Immature natural killer cell (primary cell): ENCODE data around the gene EPB41L2. TPM values are rescaled to one million over a fixed set of nuclear protein-coding genes. Genes with fewer than 3 reads are reported as not detected.
"Not testable (repeated sequence)": the region's sequence is repeated elsewhere in the genome, so short reads cannot be mapped to it uniquely, and the experiment has no call there.

Experiments
- DNase-seq, 3 donors: peaks; one replicate each; pipeline ENCODE4 v3.0.0; 2022; ENCODE audit warnings: mixed read lengths in 1 of 3
- H3K27ac Mint-ChIP-seq, 6 donors: one replicate each; pipeline ENCODE4 v1.8.0; 2020; ENCODE audit warnings: mixed read lengths in 6 of 6, mild to moderate bottlenecking in 5 of 6, inconsistent platforms in 4 of 6, moderate library complexity in 3 of 6
- H3K27me3 Mint-ChIP-seq, 3 donors: one replicate each; pipeline ENCODE4 v1.8.0; 2020 to 2021; ENCODE audit warnings: low read depth in 3 of 3, mild to moderate bottlenecking in 3 of 3, mixed read lengths in 3 of 3, moderate library complexity in 3 of 3, inconsistent platforms in 1 of 3
- H3K36me3 Mint-ChIP-seq, 3 donors: one replicate each; pipeline ENCODE4 v1.8.0; 2020; ENCODE audit warnings: mixed read lengths in 3 of 3, inconsistent platforms in 2 of 3, mild to moderate bottlenecking in 2 of 3
- H3K4me1 Mint-ChIP-seq, 2 donors: one replicate each; pipeline ENCODE4 v1.8.0; 2020; ENCODE audit warnings: inconsistent platforms in 2 of 2, mild to moderate bottlenecking in 2 of 2, mixed read lengths in 2 of 2, moderate library complexity in 1 of 2
- H3K4me3 Mint-ChIP-seq, 5 donors: one replicate each; pipeline ENCODE4 v1.8.0; 2020; ENCODE audit warnings: mild to moderate bottlenecking in 5 of 5, mixed read lengths in 5 of 5, inconsistent platforms in 3 of 5, moderate library complexity in 3 of 5
- H3K9me3 Mint-ChIP-seq, 6 donors: one replicate each; pipeline ENCODE4 v1.8.0; 2020; ENCODE audit warnings: mild to moderate bottlenecking in 6 of 6, mixed read lengths in 6 of 6, inconsistent platforms in 4 of 6, moderate library complexity in 3 of 6
- polyA plus RNA-seq, 3 donors: library from polyadenylated mRNA; unstranded; fragments of 300-500 nt; fragmentation: Illumina TruSeq; gene quantifications; one replicate each; pipeline ENCODE4 v1.2.3, GENCODE V29; 2021

EPB41L2 gene
- polyA plus RNA-seq, 3 donors from 2014 or later, result 0.81 to 1.3 TPM; not detected in 1

DNA sequence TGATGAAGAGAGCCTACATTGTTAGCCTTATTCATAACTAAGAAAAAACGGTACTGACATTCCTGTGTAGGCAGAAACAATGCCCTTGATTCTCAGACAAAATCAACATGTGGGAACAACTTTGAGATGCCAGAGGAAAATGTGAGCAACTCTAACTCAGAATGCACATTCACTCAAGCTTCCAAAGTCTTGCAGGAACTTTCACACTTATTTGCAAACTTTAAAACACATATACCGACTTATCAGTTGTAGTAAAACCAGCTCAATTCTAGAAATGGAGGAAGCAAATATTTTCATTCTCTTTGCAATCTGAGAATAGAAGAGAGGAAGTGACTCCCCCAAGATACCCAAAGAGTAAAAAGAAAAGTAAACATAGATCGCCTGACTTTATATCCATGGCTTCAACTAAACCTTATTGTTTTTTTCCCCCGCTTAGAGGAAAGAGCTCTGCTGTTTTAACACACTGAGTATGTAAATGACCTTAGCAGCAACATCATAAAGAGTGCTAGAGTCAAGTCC is 117.6 kb downstream of the EPB41L2 start:
- Mint-ChIP-seq H3K9me3 (no peaks in the 10 kb centered on the region), H3K4me1 (no peaks in the 10 kb centered on the region), H3K27me3 (peaks cover 0 to 9% (median 6%) of the 10 kb centered on the region in 3 donors), H3K4me3 (no peak overlapping the region), H3K36me3 (no peaks in the 10 kb centered on the region), H3K27ac (no peak overlapping the region)
- no peak for DNase-seq

DNA sequence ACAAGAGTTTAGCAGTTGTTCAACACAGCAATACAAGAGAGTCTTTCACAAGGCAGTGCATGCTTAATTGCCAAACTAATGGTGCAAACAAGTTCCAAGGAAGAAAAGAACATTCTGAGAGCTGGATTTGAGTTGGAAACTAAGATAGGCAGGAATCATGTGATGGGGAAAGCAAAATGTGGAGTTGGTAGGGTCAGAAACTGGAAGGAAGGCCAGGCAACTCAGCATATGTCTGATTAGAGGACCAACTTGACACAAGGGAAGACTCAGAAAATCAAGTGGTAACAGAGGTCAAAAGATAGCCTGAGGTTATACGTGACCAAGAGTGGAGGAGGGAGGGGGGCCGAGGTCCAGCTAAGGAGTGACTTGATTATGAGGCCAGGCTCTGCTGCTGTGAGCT is 118.6 kb downstream of the EPB41L2 start:
- no peaks in the 10 kb centered on the region for H3K4me1 Mint-ChIP-seq
- H3K27me3 Mint-ChIP-seq, result peaks cover 0 to 10% (median 6%) of the 10 kb centered on the region in 3 donors
- no peaks in the 10 kb centered on the region for H3K9me3 Mint-ChIP-seq
- no peak for DNase-seq
- no peak overlapping the region for H3K4me3 Mint-ChIP-seq
- H3K27ac Mint-ChIP-seq, result no peak overlapping the region
- no peaks in the 10 kb centered on the region for H3K36me3 Mint-ChIP-seq

GRCh38 chr6:130943738-130944137 is 119.3 kb downstream of the EPB41L2 start:
- Mint-ChIP-seq H3K4me1 (no peaks in the 10 kb centered on the region), H3K27me3 (peaks cover 0 to 10% (median 6%) of the 10 kb centered on the region in 3 donors), H3K36me3 (no peaks in the 10 kb centered on the region), H3K27ac (no peak overlapping the region), H3K4me3 (no peak overlapping the region), H3K9me3 (no peaks in the 10 kb centered on the region)
- no peak for DNase-seq

DNA sequence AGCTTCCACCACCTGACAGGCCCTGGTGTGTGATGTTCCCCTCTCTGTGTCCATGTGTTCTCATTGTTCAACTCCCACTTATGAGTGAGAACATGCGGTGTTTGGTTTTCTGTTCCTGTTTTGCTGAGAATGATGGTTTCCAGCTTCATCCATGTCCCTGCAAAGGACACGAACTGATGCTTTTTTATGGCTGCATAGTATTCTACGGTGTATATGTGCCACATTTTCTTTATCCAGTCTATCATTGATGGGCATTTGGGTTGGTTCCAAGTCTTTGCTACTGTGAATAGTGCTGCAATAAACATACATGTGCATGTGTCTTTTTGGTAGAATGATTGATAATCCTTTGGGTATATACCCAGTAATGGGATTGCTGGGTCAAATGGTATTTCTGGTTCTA is 120.3 kb downstream of the EPB41L2 start:
- not testable (repeated sequence) for H3K9me3 Mint-ChIP-seq, DNase-seq, H3K4me1 Mint-ChIP-seq, H3K36me3 Mint-ChIP-seq, H3K4me3 Mint-ChIP-seq, H3K27ac Mint-ChIP-seq, H3K27me3 Mint-ChIP-seq

DNA sequence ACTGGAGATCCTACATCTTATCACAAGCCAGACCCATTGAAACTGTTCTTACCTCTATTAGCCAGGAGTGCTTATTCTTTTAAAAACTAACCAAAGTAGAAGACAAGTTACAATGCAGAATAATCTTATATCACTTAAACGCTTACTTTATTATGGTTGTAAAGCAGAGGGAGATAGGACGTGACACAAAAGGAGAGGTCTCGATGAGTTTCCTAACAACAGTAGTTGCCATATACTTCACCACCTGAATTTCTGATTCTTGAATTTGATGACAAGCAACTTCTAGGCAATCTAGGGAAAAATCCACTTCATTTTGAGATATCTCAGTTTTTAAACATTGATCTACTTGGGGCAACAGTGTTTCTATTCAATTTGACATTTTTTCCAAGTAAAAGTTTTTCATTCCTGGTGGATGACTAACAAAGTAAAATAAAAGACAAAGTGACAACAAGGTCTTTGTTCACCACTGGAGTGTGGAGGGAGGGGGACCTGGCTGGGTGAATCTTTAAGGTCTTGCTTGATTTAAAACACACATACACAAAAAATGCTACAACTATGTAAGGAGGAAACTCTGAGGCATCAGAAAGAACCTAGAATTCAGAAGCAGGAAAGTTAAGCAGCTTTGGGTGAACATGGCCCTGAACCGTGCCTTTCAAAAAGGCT is 125.0 kb downstream of the EPB41L2 start:
- Mint-ChIP-seq H3K4me3 (no peak overlapping the region), H3K27ac (no peak overlapping the region), H3K36me3 (no peaks in the 10 kb centered on the region), H3K4me1 (no peaks in the 10 kb centered on the region), H3K9me3 (no peaks in the 10 kb centered on the region), H3K27me3 (peaks cover 0 to 8% (median 3%) of the 10 kb centered on the region in 3 donors)
- DNase-seq, result no peak

GRCh38 chr6:130936933-130937332 is 126.1 kb downstream of the EPB41L2 start:
- H3K27me3 Mint-ChIP-seq, result peaks cover 0 to 5% (median 0%) of the 10 kb centered on the region in 3 donors
- H3K4me3 Mint-ChIP-seq, result no peak overlapping the region
- no peak overlapping the region for H3K27ac Mint-ChIP-seq
- H3K4me1 Mint-ChIP-seq, result no peaks in the 10 kb centered on the region
- no peaks in the 10 kb centered on the region for H3K36me3 Mint-ChIP-seq
- no peak for DNase-seq
- no peaks in the 10 kb centered on the region for H3K9me3 Mint-ChIP-seq

- no peak overlapping the region for H3K27ac Mint-ChIP-seq
- H3K9me3 Mint-ChIP-seq, result no peaks in the 10 kb centered on the region
- peaks cover 0 to 5% (median 0%) of the 10 kb centered on the region in 3 donors for H3K27me3 Mint-ChIP-seq
- DNase-seq, result no peak
- no peak overlapping the region for H3K4me3 Mint-ChIP-seq
- H3K36me3 Mint-ChIP-seq, result no peaks in the 10 kb centered on the region
- H3K4me1 Mint-ChIP-seq, result no peaks in the 10 kb centered on the region
Measured at GRCh38 chr6:130935978-130936377, 127.1 kb downstream of the EPB41L2 start.

- Mint-ChIP-seq H3K36me3 (no peaks in the 10 kb centered on the region), H3K4me1 (no peaks in the 10 kb centered on the region), H3K9me3 (peaks cover 0 to 2% (median 0%) of the 10 kb centered on the region in 6 donors), H3K27ac (no peak overlapping the region), H3K4me3 (no peak overlapping the region), H3K27me3 (peaks cover 0 to 2% (median 0%) of the 10 kb centered on the region in 3 donors)
- DNase-seq, result no peak
Measured at GRCh38 chr6:130934848-130935585, 128.0 kb downstream of the EPB41L2 start.

- no peaks in the 10 kb centered on the region for H3K4me1 Mint-ChIP-seq
- H3K4me3 Mint-ChIP-seq, result no peak overlapping the region
- peaks cover 0 to 2% (median 0%) of the 10 kb centered on the region in 6 donors for H3K9me3 Mint-ChIP-seq
- no peak overlapping the region for H3K27ac Mint-ChIP-seq
- no peaks in the 10 kb centered on the region for H3K36me3 Mint-ChIP-seq
- peaks cover 0 to 2% (median 0%) of the 10 kb centered on the region in 3 donors for H3K27me3 Mint-ChIP-seq
- no peak for DNase-seq
Measured at GRCh38 chr6:130933712-130934200, 129.3 kb downstream of the EPB41L2 start.

GRCh38 chr6:130932921-130933320 is 130.1 kb downstream of the EPB41L2 start:
- Mint-ChIP-seq H3K4me1 (no peaks in the 10 kb centered on the region), H3K4me3 (no peak overlapping the region), H3K36me3 (no peaks in the 10 kb centered on the region), H3K9me3 (peaks cover 0 to 2% (median 0%) of the 10 kb centered on the region in 6 donors), H3K27ac (no peak overlapping the region), H3K27me3 (peaks cover 0 to 2% (median 0%) of the 10 kb centered on the region in 3 donors)
- no peak for DNase-seq

DNA sequence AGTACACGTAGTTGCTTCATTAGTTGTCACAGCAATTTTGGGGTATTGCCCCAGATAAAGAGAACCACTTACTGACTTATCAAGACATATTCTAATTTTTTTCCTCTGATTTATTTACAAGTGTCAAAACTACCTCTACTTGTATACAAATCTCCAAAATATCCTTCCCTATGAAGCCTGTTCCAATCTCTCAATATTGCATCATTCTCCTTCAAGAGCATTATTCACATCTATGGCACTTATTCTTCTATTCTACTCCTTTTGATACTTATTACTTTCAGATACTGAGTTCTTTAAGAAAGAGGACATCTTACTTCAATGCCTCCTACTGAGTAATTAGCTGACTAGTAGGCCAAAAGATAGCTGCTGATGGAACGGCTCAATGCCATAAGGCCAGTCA is 130.6 kb downstream of the EPB41L2 start:
- H3K27me3 Mint-ChIP-seq, result peaks cover 0 to 2% (median 0%) of the 10 kb centered on the region in 3 donors
- H3K4me1 Mint-ChIP-seq, result no peaks in the 10 kb centered on the region
- DNase-seq, result no peak
- H3K4me3 Mint-ChIP-seq, result no peak overlapping the region
- peaks cover 0 to 2% (median 0%) of the 10 kb centered on the region in 6 donors for H3K9me3 Mint-ChIP-seq
- H3K27ac Mint-ChIP-seq, result no peak overlapping the region
- no peaks in the 10 kb centered on the region for H3K36me3 Mint-ChIP-seq

GRCh38 chr6:130931683-130932082 is 131.4 kb downstream of the EPB41L2 start:
- H3K27ac Mint-ChIP-seq, result no peak overlapping the region
- no peaks in the 10 kb centered on the region for H3K4me1 Mint-ChIP-seq
- no peaks in the 10 kb centered on the region for H3K36me3 Mint-ChIP-seq
- no peaks in the 10 kb centered on the region for H3K27me3 Mint-ChIP-seq
- peaks cover 0 to 2% (median 0%) of the 10 kb centered on the region in 6 donors for H3K9me3 Mint-ChIP-seq
- no peak for DNase-seq
- no peak overlapping the region for H3K4me3 Mint-ChIP-seq

DNA sequence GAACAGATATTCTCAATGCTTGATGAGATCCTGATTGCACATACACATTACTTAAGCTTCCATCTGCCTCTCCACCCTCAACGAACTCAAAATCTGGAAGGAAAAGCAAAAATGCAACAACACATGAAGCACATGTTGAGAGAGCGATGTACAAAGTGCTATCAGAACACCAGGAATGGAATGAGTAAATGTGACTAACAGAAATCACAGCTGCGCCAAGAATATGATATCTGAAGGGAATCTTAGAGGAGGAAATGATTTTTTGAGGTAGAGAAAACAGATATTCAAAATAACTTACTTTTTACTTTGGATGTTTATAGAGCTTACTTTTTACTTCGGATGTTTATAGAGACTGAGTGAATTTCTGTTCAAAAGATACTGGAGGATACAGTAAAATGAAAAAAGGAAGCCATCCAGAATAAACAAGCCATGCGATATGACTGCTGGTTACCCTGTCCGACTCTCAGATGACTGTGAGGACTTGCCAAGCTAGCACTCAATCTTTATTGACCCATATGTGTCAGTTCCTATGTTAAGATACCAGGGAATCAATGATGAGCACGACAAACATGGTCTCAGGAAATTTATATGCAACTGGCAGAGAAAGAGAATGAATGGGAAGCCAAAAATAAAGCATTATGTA is 133.9 kb downstream of the EPB41L2 start:
- no peak for DNase-seq
- no peaks in the 10 kb centered on the region for H3K36me3 Mint-ChIP-seq
- H3K27ac Mint-ChIP-seq, result no peak overlapping the region
- H3K27me3 Mint-ChIP-seq, result no peaks in the 10 kb centered on the region
- H3K9me3 Mint-ChIP-seq, result peaks cover 0 to 2% (median 0%) of the 10 kb centered on the region in 6 donors
- no peaks in the 10 kb centered on the region for H3K4me1 Mint-ChIP-seq
- H3K4me3 Mint-ChIP-seq, result no peak overlapping the region
